HEK293 (cell line): Measurements from ENCODE around the gene NAP1L4.

Experiments used
- CTCF ChIA-PET: fragments of 350-600 bp; formaldehyde crosslinking; extraction: SDS; loops from one replicate; lab custom pipeline; 2021; ENCODE audit warnings: antibody characterized with exemption; lab: Yijun Ruan, JAX
- POLR2A ChIA-PET: fragments of 300-600 bp; formaldehyde crosslinking; extraction: SDS; loops from one replicate; lab custom pipeline; 2020; ENCODE audit warnings: antibody characterized with exemption, inconsistent platforms; lab: Yijun Ruan, JAX
- H3K27ac ChIP-seq: fragments of 200-500 bp; sonication (Bioruptor generic); 2 replicates; pipeline ENCODE4 v1.5.1; 2014; ENCODE audit warnings: low read depth, low read length, control low read depth, inconsistent platforms; ENCODE audit errors: extremely low read depth
- H3K36me3 ChIP-seq, 2 experiments: fragments of 200-500 bp in 1 of 2; sonication (Bioruptor generic) in 1 of 2; 1 replicate in 1 of 2; 2 replicates in 1 of 2; pipeline ENCODE4 v1.5.1; 2014 to 2017; ENCODE audit warnings: inconsistent platforms in 2 of 2, low read length in 2 of 2; ENCODE audit not compliant: control insufficient read depth in 2 of 2, insufficient read depth in 1 of 2
- H3K4me1 ChIP-seq: fragments of 200-500 bp; sonication (Bioruptor generic); 2 replicates; pipeline ENCODE4 v1.5.1; 2014; ENCODE audit warnings: mild to moderate bottlenecking, low read length, inconsistent platforms; ENCODE audit not compliant: control insufficient read depth, insufficient read depth
- H3K4me3 ChIP-seq: 2 replicates; pipeline ENCODE4 v1.5.1; 2011; ENCODE audit warnings: low read depth, mild to moderate bottlenecking, control low read depth, low read length, moderate library complexity
- H3K9me3 ChIP-seq: fragments of 200-500 bp; sonication (Bioruptor generic); 2 replicates; pipeline ENCODE4 v1.5.1; 2014; ENCODE audit warnings: low read depth, low read length, inconsistent platforms; ENCODE audit not compliant: control insufficient read depth, insufficient read depth
- BCL11B ChIP-seq: fragments of 450-650 bp; formaldehyde crosslinking; IDR thresholded peaks from 2 replicates; pipeline ENCODE4 v1.5.1; 2016; ENCODE audit warnings: low read depth, missing biosample characterization, missing genetic modification characterization
- GFI1B ChIP-seq: fragments of 450-650 bp; formaldehyde crosslinking; IDR thresholded peaks from 2 replicates; pipeline ENCODE4 v1.5.1; 2016; ENCODE audit warnings: missing biosample characterization, missing genetic modification characterization
- KLF10 ChIP-seq: fragments of 450-650 bp; IDR thresholded peaks from 2 replicates; pipeline ENCODE4 v1.5.1; 2018; ENCODE audit warnings: missing biosample characterization, mild to moderate bottlenecking, missing genetic modification characterization
- SETDB1 ChIP-seq: IDR thresholded peaks from one replicate; pipeline ENCODE4 v1.6.1; 2017; ENCODE audit warnings: mild to moderate bottlenecking, low read length, moderate library complexity, mixed read lengths; ENCODE audit not compliant: insufficient read length
- SP2 ChIP-seq: fragments of 450-650 bp; formaldehyde crosslinking; IDR thresholded peaks from 2 replicates; pipeline ENCODE4 v1.5.1; 2016; ENCODE audit warnings: missing biosample characterization, missing genetic modification characterization
- ZNF140 ChIP-seq: fragments of 450-650 bp; formaldehyde crosslinking; IDR thresholded peaks from 2 replicates; pipeline ENCODE4 v1.5.1; 2016; ENCODE audit warnings: missing biosample characterization, missing genetic modification characterization
- ZNF169 ChIP-seq: fragments of 450-650 bp; formaldehyde crosslinking; IDR thresholded peaks from 2 replicates; pipeline ENCODE4 v1.5.1; 2016; ENCODE audit warnings: missing biosample characterization, missing genetic modification characterization
- ZNF174 ChIP-seq: fragments of 450-650 bp; formaldehyde crosslinking; IDR thresholded peaks from 2 replicates; pipeline ENCODE4 v1.5.0; 2017; ENCODE audit warnings: missing biosample characterization, mild to moderate bottlenecking, missing genetic modification characterization
- ZNF2 ChIP-seq: fragments of 450-650 bp; formaldehyde crosslinking; IDR thresholded peaks from 2 replicates; pipeline ENCODE4 v1.5.1; 2016; ENCODE audit warnings: missing biosample characterization, missing genetic modification characterization
- ZNF211 ChIP-seq: fragments of 450-650 bp; formaldehyde crosslinking; IDR thresholded peaks from 2 replicates; pipeline ENCODE4 v1.5.1; 2016; ENCODE audit warnings: low read depth, missing biosample characterization, missing genetic modification characterization
- ZNF214 ChIP-seq: fragments of 450-650 bp; formaldehyde crosslinking; IDR thresholded peaks from 2 replicates; pipeline ENCODE4 v1.5.1; 2017; ENCODE audit warnings: missing biosample characterization, mild to moderate bottlenecking, missing genetic modification characterization, borderline replicate concordance
- ZNF248 ChIP-seq: fragments of 450-650 bp; formaldehyde crosslinking; IDR thresholded peaks from 2 replicates; pipeline ENCODE4 v1.5.1; 2017; ENCODE audit warnings: missing biosample characterization, missing genetic modification characterization
- ZNF266 ChIP-seq: fragments of 450-650 bp; formaldehyde crosslinking; IDR thresholded peaks from 2 replicates; pipeline ENCODE4 v1.5.1; 2016; ENCODE audit warnings: missing biosample characterization, missing genetic modification characterization, low read depth
- ZNF416 ChIP-seq: fragments of 450-650 bp; formaldehyde crosslinking; IDR thresholded peaks from 2 replicates; pipeline ENCODE4 v1.5.1; 2016; ENCODE audit warnings: missing biosample characterization, missing genetic modification characterization
- ZNF473 ChIP-seq: fragments of 450-650 bp; formaldehyde crosslinking; IDR thresholded peaks from 2 replicates; pipeline ENCODE4 v1.5.1; 2017; ENCODE audit warnings: missing biosample characterization, missing genetic modification characterization
- ZNF530 ChIP-seq: fragments of 450-650 bp; formaldehyde crosslinking; IDR thresholded peaks from 2 replicates; pipeline ENCODE4 v1.5.1; 2016; ENCODE audit warnings: low read depth, missing biosample characterization, missing genetic modification characterization
- ZNF549 ChIP-seq: fragments of 450-650 bp; IDR thresholded peaks from 2 replicates; pipeline ENCODE4 v1.5.1; 2018; ENCODE audit warnings: missing biosample characterization, missing genetic modification characterization, mild to moderate bottlenecking, inconsistent platforms, moderate library complexity
- ZNF677 ChIP-seq: fragments of 450-650 bp; IDR thresholded peaks from 2 replicates; pipeline ENCODE4 v1.5.0; 2018; ENCODE audit warnings: missing biosample characterization, mild to moderate bottlenecking, missing genetic modification characterization, moderate library complexity
- ZNF707 ChIP-seq: fragments of 450-650 bp; formaldehyde crosslinking; IDR thresholded peaks from 2 replicates; pipeline ENCODE4 v1.5.1; 2016; ENCODE audit warnings: missing biosample characterization, missing genetic modification characterization
- ZNF76 ChIP-seq: fragments of 450-650 bp; formaldehyde crosslinking; IDR thresholded peaks from 2 replicates; pipeline ENCODE4; 2016; ENCODE audit warnings: low read depth, missing biosample characterization, missing genetic modification characterization, borderline replicate concordance
- TF ChIP-seq, protein P1 (sequence below): IDR thresholded peaks from 2 replicates; pipeline ENCODE4 v1.6.1; 2011; ENCODE audit warnings: mild to moderate bottlenecking, low read depth, low read length, borderline replicate concordance
- TF ChIP-seq, protein P2 (sequence below): fragments of 450-650 bp; formaldehyde crosslinking; IDR thresholded peaks from 2 replicates; pipeline ENCODE4 v1.5.1; 2016; ENCODE audit warnings: missing biosample characterization, missing genetic modification characterization
- TF ChIP-seq, protein P3 (sequence below): fragments of 450-650 bp; formaldehyde crosslinking; IDR thresholded peaks from 2 replicates; pipeline ENCODE4 v1.5.1; 2016; ENCODE audit warnings: missing biosample characterization, missing genetic modification characterization
- TF ChIP-seq, protein P4 (sequence below): fragments of 450-650 bp; formaldehyde crosslinking; IDR thresholded peaks from 2 replicates; pipeline ENCODE4 v1.5.1; 2017; ENCODE audit warnings: missing biosample characterization, missing genetic modification characterization

Gene NAP1L4

DNA sequence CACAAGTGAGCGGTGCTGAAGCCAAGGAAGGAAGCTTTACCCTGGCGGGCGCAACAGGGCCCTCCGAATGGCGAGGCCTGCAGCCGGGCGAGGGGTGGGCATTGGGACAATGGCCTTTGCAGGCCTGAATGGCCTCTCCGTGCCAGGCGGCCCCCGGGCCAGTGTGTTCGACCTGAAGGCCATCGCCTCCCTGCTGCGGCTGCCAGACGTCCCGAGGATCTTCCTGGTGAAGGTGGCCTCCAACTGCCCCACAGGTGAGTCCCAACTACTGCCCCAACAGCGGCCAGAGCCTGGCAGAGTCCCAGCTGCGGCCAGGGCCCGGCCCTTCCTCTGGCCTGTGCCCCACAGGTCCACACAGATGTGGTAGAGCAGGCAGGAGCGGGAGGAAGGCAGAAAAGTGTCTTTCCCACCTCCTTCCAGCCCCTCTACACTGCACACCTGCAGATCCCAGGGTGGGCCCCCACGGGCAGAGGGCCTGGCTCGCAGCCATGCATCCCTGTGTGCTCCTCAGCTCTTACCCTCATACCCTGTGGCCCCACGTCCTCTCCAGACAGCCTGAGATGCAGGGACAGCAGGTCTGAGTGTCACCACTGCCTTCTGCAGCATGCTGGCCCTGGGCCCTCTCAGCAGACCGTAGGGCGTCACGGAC lies 74.2 kb downstream of the NAP1L4 start (continued):
- TF ChIP-seq, protein P1, sequence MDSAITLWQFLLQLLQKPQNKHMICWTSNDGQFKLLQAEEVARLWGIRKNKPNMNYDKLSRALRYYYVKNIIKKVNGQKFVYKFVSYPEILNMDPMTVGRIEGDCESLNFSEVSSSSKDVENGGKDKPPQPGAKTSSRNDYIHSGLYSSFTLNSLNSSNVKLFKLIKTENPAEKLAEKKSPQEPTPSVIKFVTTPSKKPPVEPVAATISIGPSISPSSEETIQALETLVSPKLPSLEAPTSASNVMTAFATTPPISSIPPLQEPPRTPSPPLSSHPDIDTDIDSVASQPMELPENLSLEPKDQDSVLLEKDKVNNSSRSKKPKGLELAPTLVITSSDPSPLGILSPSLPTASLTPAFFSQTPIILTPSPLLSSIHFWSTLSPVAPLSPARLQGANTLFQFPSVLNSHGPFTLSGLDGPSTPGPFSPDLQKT: no peak
- no peak for TF ChIP-seq ZNF140
- no peak for TF ChIP-seq ZNF174 (tag by site-specific recombination)
- TF ChIP-seq ZNF214 (tag by site-specific recombination): no peak

DNA sequence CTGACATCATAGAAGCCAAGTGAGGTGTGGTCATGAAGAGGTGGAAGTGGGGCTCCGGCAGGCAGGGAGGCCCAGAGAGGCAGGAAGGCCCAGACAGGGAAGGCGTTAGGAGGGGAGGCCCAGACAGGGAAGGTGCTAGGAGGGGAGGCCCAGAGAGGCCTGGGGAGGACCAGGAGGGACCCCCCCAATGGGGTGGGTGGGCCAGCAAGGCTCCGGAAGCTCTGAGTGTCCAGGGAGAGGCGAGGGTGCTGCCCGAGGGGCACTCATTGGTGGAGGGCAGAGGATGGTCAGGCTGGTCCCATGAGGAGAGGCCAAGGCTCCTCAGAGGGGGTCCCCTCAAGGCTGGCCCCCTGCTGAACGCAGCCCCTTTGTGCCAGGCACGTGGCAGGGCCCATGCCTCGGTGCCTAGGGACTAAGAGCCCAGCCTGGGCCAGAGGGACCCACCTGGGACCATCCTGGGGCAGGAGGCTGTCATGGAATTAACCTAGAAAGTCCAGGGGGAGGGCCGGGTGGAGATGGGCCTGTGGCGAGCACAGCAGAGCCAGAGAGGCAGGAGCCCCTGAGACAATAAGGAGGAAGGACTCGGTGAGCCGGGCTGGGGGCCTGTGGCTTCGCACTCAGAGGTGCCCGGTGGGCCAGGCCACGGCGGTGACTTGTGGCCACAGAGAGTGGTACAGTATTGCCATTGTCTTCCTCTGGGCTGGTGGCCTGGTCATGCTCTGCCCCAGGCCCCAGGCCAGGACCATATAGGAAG lies 75.1 kb downstream of the NAP1L4 start:
- Histone ChIP-seq H3K4me1 (no peaks in the 10 kb centered on the region), H3K9me3 (no peaks in the 10 kb centered on the region), H3K4me3 (no peak overlapping the region), H3K27ac (no peak overlapping the region), H3K36me3 (no peaks in the 10 kb centered on the region)
- TF ChIP-seq SP2 (tag by site-specific recombination) (no peak), KLF10 (tag by site-specific recombination) (no peak), GFI1B (tag by site-specific recombination) (no peak), ZNF677 (tag by site-specific recombination) (no peak), ZNF266 (no peak), ZNF416 (no peak), ZNF169 (no peak), SETDB1 (no peak), BCL11B (tag by site-specific recombination) (no peak)
- ChIA-PET CTCF (interaction anchor here (0.5 to 1.6 kb wide), 2 partner anchors 13 to 130 kb away, joined by 3 to 7 read pairs; no protein-coding TSS in a partner anchor), POLR2A (interaction anchor here (2.9 kb wide), 1 partner anchor 12 kb away, joined by 11 read pairs; the partner anchor contains the start of gene PHLDA2)

DNA sequence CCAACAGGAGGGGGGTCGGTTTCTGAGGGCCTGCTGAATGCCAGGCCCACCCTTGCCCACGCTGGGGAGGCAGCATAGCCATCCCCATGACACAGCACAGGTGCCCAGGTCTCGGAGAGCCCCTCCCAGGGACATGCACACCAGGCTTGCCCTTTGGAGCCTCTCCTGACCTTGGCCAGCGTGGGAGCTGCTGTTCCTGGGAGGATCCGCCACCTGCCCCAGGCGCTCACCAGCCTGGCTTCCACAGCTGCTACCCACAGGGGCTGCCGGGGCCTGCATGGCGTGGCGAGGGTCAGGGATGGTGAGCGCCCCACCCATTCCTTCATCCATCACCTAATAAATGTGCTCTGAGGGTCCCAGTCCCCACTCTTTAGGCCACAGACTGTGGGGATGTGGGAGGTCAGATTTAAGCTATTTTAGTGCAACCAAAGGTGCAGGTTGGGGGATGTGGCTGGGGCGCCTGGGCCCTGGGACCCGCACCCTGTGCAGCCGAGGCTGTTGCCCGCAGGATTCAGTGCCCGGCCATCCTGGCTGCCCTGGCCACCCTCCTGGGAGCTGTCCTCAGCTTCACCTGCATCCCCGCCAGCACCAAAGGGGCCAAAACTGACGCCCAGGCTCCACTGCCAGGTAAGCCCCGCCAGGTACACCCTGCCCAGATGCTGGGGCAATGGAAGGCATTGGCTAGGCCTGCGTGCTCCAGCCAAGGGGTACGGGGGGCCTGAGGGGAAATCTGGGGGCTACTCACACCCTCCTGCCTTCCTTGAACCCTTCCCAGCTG lies 75.8 kb downstream of the NAP1L4 start:
- no peak overlapping the region for H3K27ac ChIP-seq
- no peaks in the 10 kb centered on the region for H3K36me3 ChIP-seq
- ChIA-PET CTCF (interaction anchor here (1.6 kb wide), 1 partner anchor 14 kb away, joined by 7 read pairs; no protein-coding TSS in a partner anchor), POLR2A (interaction anchor here (0.6 to 2.9 kb wide), 2 partner anchors 13 to 15 kb away, joined by 3 to 11 read pairs; partner anchors contain the start of gene PHLDA2)
- H3K4me3 ChIP-seq: no peak overlapping the region
- H3K4me1 ChIP-seq: no peaks in the 10 kb centered on the region
- TF ChIP-seq ZNF707 (tag by site-specific recombination): no peak
- no peak for TF ChIP-seq ZNF2
- no peak for TF ChIP-seq ZNF549 (tag by site-specific recombination)
- TF ChIP-seq ZNF530 (tag by site-specific recombination): no peak
- TF ChIP-seq, protein P2, sequence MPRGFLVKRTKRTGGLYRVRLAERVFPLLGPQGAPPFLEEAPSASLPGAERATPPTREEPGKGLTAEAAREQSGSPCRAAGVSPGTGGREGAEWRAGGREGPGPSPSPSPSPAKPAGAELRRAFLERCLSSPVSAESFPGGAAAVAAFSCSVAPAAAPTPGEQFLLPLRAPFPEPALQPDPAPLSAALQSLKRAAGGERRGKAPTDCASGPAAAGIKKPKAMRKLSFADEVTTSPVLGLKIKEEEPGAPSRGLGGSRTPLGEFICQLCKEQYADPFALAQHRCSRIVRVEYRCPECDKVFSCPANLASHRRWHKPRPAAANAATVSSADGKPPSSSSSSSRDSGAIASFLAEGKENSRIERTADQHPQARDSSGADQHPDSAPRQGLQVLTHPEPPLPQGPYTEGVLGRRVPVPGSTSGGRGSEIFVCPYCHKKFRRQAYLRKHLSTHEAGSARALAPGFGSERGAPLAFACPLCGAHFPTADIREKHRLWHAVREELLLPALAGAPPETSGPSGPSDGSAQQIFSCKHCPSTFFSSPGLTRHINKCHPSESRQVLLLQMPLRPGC (tag by site-specific recombination): no peak
- TF ChIP-seq, protein P3, sequence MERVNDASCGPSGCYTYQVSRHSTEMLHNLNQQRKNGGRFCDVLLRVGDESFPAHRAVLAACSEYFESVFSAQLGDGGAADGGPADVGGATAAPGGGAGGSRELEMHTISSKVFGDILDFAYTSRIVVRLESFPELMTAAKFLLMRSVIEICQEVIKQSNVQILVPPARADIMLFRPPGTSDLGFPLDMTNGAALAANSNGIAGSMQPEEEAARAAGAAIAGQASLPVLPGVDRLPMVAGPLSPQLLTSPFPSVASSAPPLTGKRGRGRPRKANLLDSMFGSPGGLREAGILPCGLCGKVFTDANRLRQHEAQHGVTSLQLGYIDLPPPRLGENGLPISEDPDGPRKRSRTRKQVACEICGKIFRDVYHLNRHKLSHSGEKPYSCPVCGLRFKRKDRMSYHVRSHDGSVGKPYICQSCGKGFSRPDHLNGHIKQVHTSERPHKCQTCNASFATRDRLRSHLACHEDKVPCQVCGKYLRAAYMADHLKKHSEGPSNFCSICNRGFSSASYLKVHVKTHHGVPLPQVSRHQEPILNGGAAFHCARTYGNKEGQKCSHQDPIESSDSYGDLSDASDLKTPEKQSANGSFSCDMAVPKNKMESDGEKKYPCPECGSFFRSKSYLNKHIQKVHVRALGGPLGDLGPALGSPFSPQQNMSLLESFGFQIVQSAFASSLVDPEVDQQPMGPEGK (tag by site-specific recombination): no peak
- TF ChIP-seq, protein P4, sequence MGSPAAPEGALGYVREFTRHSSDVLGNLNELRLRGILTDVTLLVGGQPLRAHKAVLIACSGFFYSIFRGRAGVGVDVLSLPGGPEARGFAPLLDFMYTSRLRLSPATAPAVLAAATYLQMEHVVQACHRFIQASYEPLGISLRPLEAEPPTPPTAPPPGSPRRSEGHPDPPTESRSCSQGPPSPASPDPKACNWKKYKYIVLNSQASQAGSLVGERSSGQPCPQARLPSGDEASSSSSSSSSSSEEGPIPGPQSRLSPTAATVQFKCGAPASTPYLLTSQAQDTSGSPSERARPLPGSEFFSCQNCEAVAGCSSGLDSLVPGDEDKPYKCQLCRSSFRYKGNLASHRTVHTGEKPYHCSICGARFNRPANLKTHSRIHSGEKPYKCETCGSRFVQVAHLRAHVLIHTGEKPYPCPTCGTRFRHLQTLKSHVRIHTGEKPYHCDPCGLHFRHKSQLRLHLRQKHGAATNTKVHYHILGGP: no peak
- TF ChIP-seq ZNF473 (tag by site-specific recombination): no peak
- no peak for TF ChIP-seq ZNF76
- no peak for TF ChIP-seq ZNF248 (tag by site-specific recombination)
- no peak for TF ChIP-seq ZNF211 (tag by site-specific recombination)
- no peaks in the 10 kb centered on the region for H3K9me3 ChIP-seq
